Hepatocyte (in vitro differentiated cells): ENCODE data around the gene PSMC5. TPM values are rescaled to one million over a fixed set of nuclear protein-coding genes. Genes with fewer than 3 reads are reported as not detected.

Experiments
- DNase-seq: peaks from one replicate; pipeline ENCODE4 v3.0.0-alpha.2; 2016; ENCODE audit warnings: low spot score
- H2AFZ ChIP-seq: fragments of 200-600 bp; sonication (generic); 2 replicates; pipeline ENCODE4 v1.6.0; 2016; ENCODE audit warnings: antibody characterized with exemption, mild to moderate bottlenecking
- H3K27ac ChIP-seq: fragments of 200-600 bp; sonication (generic); 2 replicates; pipeline ENCODE4 v1.5.1; 2016; ENCODE audit warnings: mild to moderate bottlenecking
- H3K27me3 ChIP-seq: fragments of 200-600 bp; sonication (generic); 2 replicates; pipeline ENCODE4 v1.6.1; 2016
- H3K36me3 ChIP-seq: fragments of 200-600 bp; sonication (generic); replicated peaks from 2 replicates; pipeline ENCODE4 v1.5.1; 2016; ENCODE audit warnings: low read depth; ENCODE audit not compliant: insufficient read depth
- H3K4me1 ChIP-seq: fragments of 200-600 bp; sonication (generic); 2 replicates; pipeline ENCODE4 v1.5.1; 2016; ENCODE audit warnings: mild to moderate bottlenecking, moderate library complexity; ENCODE audit not compliant: insufficient read depth
- H3K4me2 ChIP-seq: fragments of 200-600 bp; sonication (generic); 2 replicates; pipeline ENCODE4 v1.6.0; 2016
- H3K4me3 ChIP-seq: fragments of 200-600 bp; sonication (generic); 2 replicates; pipeline ENCODE4 v1.5.1; 2016; ENCODE audit warnings: mild to moderate bottlenecking
- H3K79me2 ChIP-seq: fragments of 200-600 bp; sonication (generic); 2 replicates; pipeline ENCODE4 v1.6.0; 2017; ENCODE audit warnings: mild to moderate bottlenecking
- H3K9me2 ChIP-seq: fragments of 200-600 bp; sonication (generic); replicated peaks from 2 replicates; pipeline ENCODE4 v1.6.0; 2017; ENCODE audit warnings: mild to moderate bottlenecking; ENCODE audit not compliant: insufficient read depth
- H3K9me3 ChIP-seq: fragments of 200-600 bp; sonication (generic); 2 replicates; pipeline ENCODE4 v1.5.1; 2016; ENCODE audit warnings: low read depth, mild to moderate bottlenecking
- H4K20me1 ChIP-seq: fragments of 200-600 bp; sonication (generic); 2 replicates; pipeline ENCODE4 v1.6.0; 2016; ENCODE audit warnings: mild to moderate bottlenecking; ENCODE audit not compliant: insufficient read depth, poor library complexity, severe bottlenecking
- EZH2 ChIP-seq: fragments of 200-600 bp; sonication (generic); IDR thresholded peaks from 2 replicates; pipeline ENCODE4 v1.6.1; 2016; ENCODE audit warnings: antibody characterized with exemption, mild to moderate bottlenecking, borderline replicate concordance
- EZH2phosphoT487 ChIP-seq: fragments of 200-600 bp; sonication (generic); IDR thresholded peaks from one replicate; pipeline ENCODE4 v1.6.1; 2018; ENCODE audit warnings: antibody characterized with exemption, mild to moderate bottlenecking, low read depth, moderate library complexity; ENCODE audit not compliant: unreplicated experiment, severe bottlenecking
- WGBS: methylation state at CpG from one replicate; pipeline ENCODE4 v1.1.6; 2016; ENCODE audit warnings: low lambda C conversion rate; ENCODE audit errors: missing lambda C conversion rate; 5-methylcytosine and 5-hydroxymethylcytosine counted together
- polyA plus RNA-seq: library from polyadenylated mRNA; unstranded; fragments of >200 nt; fragmentation: Nextera tagmentation; extraction: Ambion mirVana; gene quantifications from 2 replicates; pipeline ENCODE4 v1.2.1, GENCODE V29; 2016
- total RNA-seq: library from RNA; depleted of rRNA; stranded (reverse); fragments of >200 nt; gene quantifications from 2 replicates; pipeline ENCODE4 v1.2.3, GENCODE V29; 2014
- TF ChIP-seq, protein P1 (sequence below): fragments of 200-600 bp; sonication (generic); IDR thresholded peaks from 2 replicates; pipeline ENCODE4 v1.5.1; 2016; ENCODE audit warnings: antibody characterized with exemption, mild to moderate bottlenecking; ENCODE audit not compliant: poor library complexity

Gene PSMC5
- total and polyA plus RNA-seq, 2 experiments from 2014 or later, result 46.6 to 132 TPM

DNA sequence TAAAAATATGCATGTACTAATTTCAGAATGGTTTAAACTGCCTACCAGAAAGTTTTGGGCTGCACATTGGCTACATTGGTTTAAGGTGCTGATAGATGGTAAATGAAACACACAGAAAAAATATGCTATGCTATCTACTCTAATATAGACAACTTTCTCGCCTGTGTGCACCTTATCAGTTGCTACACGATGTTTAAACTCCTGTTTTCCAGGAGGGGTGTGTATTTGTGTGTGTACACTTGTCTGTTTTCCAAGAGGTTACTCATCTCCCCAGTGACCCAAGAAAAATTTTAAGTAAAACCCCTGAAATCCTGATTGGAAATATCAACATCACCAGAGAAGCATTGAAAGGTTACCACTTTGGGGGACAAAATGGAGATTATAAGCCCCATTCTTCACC is 21.6 kb upstream of the PSMC5 start:
- Histone ChIP-seq H3K79me2 (peaks cover 28% of the 10 kb centered on the region), H3K9me2 (no peaks in the 10 kb centered on the region), H3K9me3 (no peaks in the 10 kb centered on the region), H3K36me3 (peaks cover 8% of the 10 kb centered on the region), H3K27me3 (no peaks in the 10 kb centered on the region), H3K4me2 (no peak overlapping the region), H3K4me1 (no peaks in the 10 kb centered on the region), H3K27ac (no peak overlapping the region), H3K4me3 (no peak overlapping the region), H4K20me1 (no peaks in the 10 kb centered on the region), H2AFZ (no peak overlapping the region)
- WGBS, result 80% methylated on average over 2 of the region's 2 CpGs
- TF ChIP-seq EZH2, result no peak
- TF ChIP-seq, protein P1, sequence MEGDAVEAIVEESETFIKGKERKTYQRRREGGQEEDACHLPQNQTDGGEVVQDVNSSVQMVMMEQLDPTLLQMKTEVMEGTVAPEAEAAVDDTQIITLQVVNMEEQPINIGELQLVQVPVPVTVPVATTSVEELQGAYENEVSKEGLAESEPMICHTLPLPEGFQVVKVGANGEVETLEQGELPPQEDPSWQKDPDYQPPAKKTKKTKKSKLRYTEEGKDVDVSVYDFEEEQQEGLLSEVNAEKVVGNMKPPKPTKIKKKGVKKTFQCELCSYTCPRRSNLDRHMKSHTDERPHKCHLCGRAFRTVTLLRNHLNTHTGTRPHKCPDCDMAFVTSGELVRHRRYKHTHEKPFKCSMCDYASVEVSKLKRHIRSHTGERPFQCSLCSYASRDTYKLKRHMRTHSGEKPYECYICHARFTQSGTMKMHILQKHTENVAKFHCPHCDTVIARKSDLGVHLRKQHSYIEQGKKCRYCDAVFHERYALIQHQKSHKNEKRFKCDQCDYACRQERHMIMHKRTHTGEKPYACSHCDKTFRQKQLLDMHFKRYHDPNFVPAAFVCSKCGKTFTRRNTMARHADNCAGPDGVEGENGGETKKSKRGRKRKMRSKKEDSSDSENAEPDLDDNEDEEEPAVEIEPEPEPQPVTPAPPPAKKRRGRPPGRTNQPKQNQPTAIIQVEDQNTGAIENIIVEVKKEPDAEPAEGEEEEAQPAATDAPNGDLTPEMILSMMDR, result no peak
- TF ChIP-seq EZH2phosphoT487, result no peak
- DNase-seq, result no peak

DNA sequence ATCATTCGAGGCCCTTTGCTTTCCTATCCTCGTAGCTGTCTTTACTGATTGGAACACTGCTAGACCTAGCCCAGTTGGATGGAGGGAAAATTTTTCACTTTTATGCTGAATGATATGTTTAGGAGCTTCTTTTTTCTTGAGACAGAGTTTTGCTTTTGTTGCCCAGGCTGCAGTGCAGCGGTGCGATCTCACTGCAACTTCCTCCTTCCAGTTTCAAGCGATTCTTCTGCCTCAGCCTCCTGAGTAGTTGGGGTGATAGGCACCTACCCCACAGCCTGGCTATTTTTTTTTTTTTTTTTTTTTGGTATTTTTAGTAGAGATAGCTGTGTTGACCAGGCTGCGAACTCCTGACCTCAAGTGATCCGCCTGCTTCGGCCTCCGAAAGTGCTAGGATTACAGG is 17.3 kb upstream of the PSMC5 start:
- no peaks in the 10 kb centered on the region for H3K36me3 ChIP-seq
- TF ChIP-seq EZH2phosphoT487 (no peak), EZH2 (no peak)
- TF ChIP-seq, protein P1, result no peak

DNA sequence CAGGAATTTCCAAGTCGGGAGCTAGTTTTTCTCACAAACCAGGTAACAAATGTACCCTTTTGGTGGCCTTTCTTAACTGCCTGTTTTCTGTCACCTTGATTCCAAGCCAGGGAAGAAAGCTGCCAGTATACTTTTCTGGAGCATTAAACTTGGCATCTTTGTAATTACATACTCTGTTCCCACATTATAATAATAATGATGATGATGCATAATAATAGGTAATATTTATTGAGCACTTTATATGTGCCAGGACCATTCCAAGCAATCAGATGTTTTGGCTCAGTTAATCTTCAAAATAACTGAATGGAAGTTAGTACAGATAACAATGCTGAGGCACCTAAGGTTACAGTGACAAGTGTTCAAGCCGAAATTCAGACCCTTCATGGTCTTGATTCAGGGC is 11.1 kb upstream of the PSMC5 start:
- no peak for DNase-seq
- Histone ChIP-seq H3K36me3 (no peaks in the 10 kb centered on the region), H3K9me2 (no peaks in the 10 kb centered on the region), H2AFZ (no peak overlapping the region), H3K4me3 (no peak overlapping the region), H3K4me1 (no peaks in the 10 kb centered on the region), H3K27ac (no peak overlapping the region), H3K4me2 (no peak overlapping the region), H3K9me3 (no peaks in the 10 kb centered on the region), H3K27me3 (no peaks in the 10 kb centered on the region), H3K79me2 (no peaks in the 10 kb centered on the region), H4K20me1 (no peaks in the 10 kb centered on the region)
- 93% methylated on average over 2 of the region's 2 CpGs for WGBS
- TF ChIP-seq, protein P1, result no peak

More for the DNA sequence above, 17.3 kb upstream of the PSMC5 start:
- peaks cover 9% of the 10 kb centered on the region for H3K79me2 ChIP-seq
- no peak overlapping the region for H3K27ac ChIP-seq
- H3K27me3 ChIP-seq, result no peaks in the 10 kb centered on the region
- no peaks in the 10 kb centered on the region for H3K9me3 ChIP-seq
- H3K4me1 ChIP-seq, result no peaks in the 10 kb centered on the region
- H3K4me3 ChIP-seq, result no peak overlapping the region
- H2AFZ ChIP-seq, result no peak overlapping the region
- H3K4me2 ChIP-seq, result no peak overlapping the region
- 86% methylated on average over 9 of the region's 9 CpGs for WGBS
- no peak for DNase-seq
- H4K20me1 ChIP-seq, result no peaks in the 10 kb centered on the region
- H3K9me2 ChIP-seq, result no peaks in the 10 kb centered on the region

DNA sequence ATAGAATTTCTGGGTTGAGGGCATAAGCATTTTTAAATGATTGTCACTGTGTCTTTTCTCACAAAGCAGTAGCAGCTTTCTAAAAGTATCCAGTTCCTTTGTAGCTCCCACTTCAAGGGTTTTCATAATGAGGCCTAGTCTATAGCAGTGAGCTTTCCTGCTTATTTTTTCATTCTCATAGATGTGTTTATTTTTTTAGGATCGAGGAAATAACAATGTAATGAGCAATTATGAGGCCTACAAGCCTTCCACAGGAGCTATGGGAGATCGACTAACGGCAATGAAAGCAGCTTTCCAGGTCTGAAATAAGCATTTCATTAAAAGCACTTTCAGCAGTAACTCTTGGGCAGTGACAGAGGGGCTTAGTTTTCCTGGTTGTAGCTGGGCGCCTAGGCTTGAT is 10.6 kb upstream of the PSMC5 start:
- no peaks in the 10 kb centered on the region for H3K36me3 ChIP-seq
- WGBS, result 94% methylated on average over 4 of the region's 4 CpGs
- H3K27me3 ChIP-seq, result no peaks in the 10 kb centered on the region
- H3K79me2 ChIP-seq, result no peaks in the 10 kb centered on the region
- no peaks in the 10 kb centered on the region for H4K20me1 ChIP-seq
- H3K4me3 ChIP-seq, result no peak overlapping the region
- TF ChIP-seq EZH2phosphoT487, result no peak
- TF ChIP-seq EZH2, result no peak
- TF ChIP-seq, protein P1, result no peak
- H3K9me3 ChIP-seq, result no peaks in the 10 kb centered on the region
- H3K4me1 ChIP-seq, result no peaks in the 10 kb centered on the region
- DNase-seq, result no peak
- H3K27ac ChIP-seq, result no peak overlapping the region
- H3K9me2 ChIP-seq, result no peaks in the 10 kb centered on the region
- H2AFZ ChIP-seq, result no peak overlapping the region
- H3K4me2 ChIP-seq, result no peak overlapping the region
